Hair follicle dermal papilla cell (primary cell): ENCODE results near the gene PROK2. TPM values are rescaled to one million over a fixed set of nuclear protein-coding genes. Genes with fewer than 3 reads are reported as not detected.

Experiments used
- small RNA-seq: library from RNA; depleted of rRNA; stranded (forward); fragments of <200 nt; gene quantifications from one replicate; pipeline ENCODE3, GENCODE V24; 2012
- total RNA-seq: library from RNA; depleted of rRNA; stranded (reverse); fragments of >200 nt; gene quantifications from 2 replicates; pipeline ENCODE4 v1.2.3, GENCODE V29; 2012

The PROK2 gene, protein sequence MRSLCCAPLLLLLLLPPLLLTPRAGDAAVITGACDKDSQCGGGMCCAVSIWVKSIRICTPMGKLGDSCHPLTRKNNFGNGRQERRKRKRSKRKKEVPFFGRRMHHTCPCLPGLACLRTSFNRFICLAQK
- not detected in 2 replicates for total RNA-seq

DNA sequence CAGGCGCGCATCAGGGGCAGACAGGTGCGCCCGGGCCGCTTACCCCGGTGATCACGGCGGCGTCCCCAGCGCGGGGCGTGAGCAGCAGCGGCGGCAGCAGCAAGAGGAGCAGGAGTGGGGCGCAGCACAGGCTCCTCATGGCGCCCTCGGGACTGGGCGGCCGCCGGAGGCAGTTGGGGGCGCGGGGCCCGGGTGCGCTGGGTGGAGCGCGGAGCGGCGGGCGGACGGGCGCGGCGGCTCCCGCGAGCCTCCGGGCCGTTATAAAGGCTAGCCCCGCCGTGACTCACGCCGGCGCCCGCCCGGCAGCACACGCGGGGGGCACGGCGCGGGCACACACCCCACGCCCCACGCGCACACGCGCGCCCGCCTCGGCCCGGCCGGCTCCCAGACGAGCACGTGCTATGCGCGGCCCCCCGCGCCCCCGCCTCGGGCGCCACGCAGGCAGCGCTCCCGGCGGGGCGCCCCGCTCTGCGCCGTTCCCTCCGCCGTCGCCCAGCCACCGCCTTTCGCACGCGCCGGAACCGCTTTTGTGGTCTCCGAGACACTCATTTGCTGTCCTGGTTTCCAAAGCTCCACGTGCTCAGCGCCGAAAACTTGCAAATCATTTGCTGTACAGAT is at the start of gene PROK2:
PROK2 (minus strand) TSS at position 235 of the 618 bp plus-strand sequence; CDS start at position 139, 96 bp downstream.

GRCh38 chr3:71753701-71754609 is 31.0 kb downstream of the PROK2 start, which contains the start of gene GPR27:
Gene GPR27 (plus strand): TSS chr3:71753855. CDS start chr3:71754050, 195 bp downstream.

GRCh38 chr3:71725271-71725991 is 59.5 kb downstream of the PROK2 start, which contains the start of gene EIF4E3:
Gene EIF4E3 (minus strand): TSS chr3:71725402. CDS start chr3:71725367, 35 bp downstream.

Small RNAs within 50 kb of the gene (small RNA-seq; reads per million reads assigned to genes)
- not detected for gene RN7SL271P

Other genes starting within 250 kb of the PROK2 start
- gene FOXP1, start 201.4 kb downstream of the PROK2 start, total RNA-seq, result 25.3 and 32.9 TPM in 2 replicates
- 3.9 and 4.9 TPM in 2 replicates for gene EIF4E3, start 59.7 kb downstream of the PROK2 start, total RNA-seq
- 0.12 and 0.65 TPM in 2 replicates for gene GPR27, start 31.3 kb downstream of the PROK2 start, total RNA-seq